Measurements from ENCODE around the gene ANKRD39. TPM values are rescaled to one million over a fixed set of nuclear protein-coding genes. Genes with fewer than 3 reads are reported as not detected.

Gene ANKRD39
- total and polyA plus RNA-seq, 9 of the 15 experiments (the other 6 are each of a cell fraction or from before 2014, with no cell fraction given) = 8.2 to 33.1 (median 23.8) TPM

- 0 out of 2 replicates have a peak, but pooled peaks have one; percentile 4 for TF ChIP-seq THAP12 (CRISPR knock-in tag; IDR thresholded peaks at IDR 0.05)
- TF ChIP-seq SIN3B (IDR thresholded peaks at IDR 0.05; ENCODE audit: low read depth) = no peak
- TF ChIP-seq RFX5 (IDR thresholded peaks at IDR 0.05; ENCODE audit: low read depth, low read length) = no peak
- TF ChIP-seq BRD9 (IDR thresholded peaks at IDR 0.05; ENCODE audit: low read depth, partially characterized antibody) = no peak
- TF ChIP-seq SIRT6 (IDR thresholded peaks at IDR 0.05; ENCODE audit: low read depth, low read length) = no peak
- no peak for TF ChIP-seq HCFC1 (IDR thresholded peaks at IDR 0.05; ENCODE audit: low read depth, low read length)
- peak; percentile 55 for TF ChIP-seq POLR2G (IDR thresholded peaks at IDR 0.05; ENCODE audit: low read depth, low read length)
- TF ChIP-seq ELK1 (CRISPR knock-in tag; IDR thresholded peaks at IDR 0.05) = no peak
- no peak for TF ChIP-seq SNRNP70 (optimal IDR thresholded peaks at IDR 0.05; ENCODE audit: low read depth, low read length)
- TF ChIP-seq HDGF (IDR thresholded peaks at IDR 0.05) = no peak
- no peak for TF ChIP-seq POLR2AphosphoS2 (IDR thresholded peaks at IDR 0.05; ENCODE audit: low read length)
- no peak for TF ChIP-seq ZBTB34 (CRISPR knock-in tag; IDR thresholded peaks at IDR 0.05)
- no peak for TF ChIP-seq EHMT2 (IDR thresholded peaks at IDR 0.05)
- TF ChIP-seq ZZZ3 (IDR thresholded peaks at IDR 0.05) = no peak
- TF ChIP-seq SMARCC2 (IDR thresholded peaks at IDR 0.05; ENCODE audit: low read depth) = no peak
- no peak for TF ChIP-seq BRF2 (IDR thresholded peaks at IDR 0.05; ENCODE audit: borderline replicate concordance, insufficient read depth, insufficient read length)
- no peak for TF ChIP-seq EZH2 (IDR thresholded peaks at IDR 0.05; ENCODE audit: borderline replicate concordance, low read depth, low read length)
Observed at GRCh38 chr2:96885432-96886347, 27.9 kb upstream of the ANKRD39 start (continued).

All from K562 (cell line).